Aorta (tissue), 5 donors: ENCODE data around the gene CCNYL1. TPM values are rescaled to one million over a fixed set of nuclear protein-coding genes. Genes with fewer than 3 reads are reported as not detected.

Source experiments
- ATAC-seq: fragments of 200-7000 bp; cut with Tn5 transposase; one replicate; pipeline ENCODE4 v1.9.1; 2022; ENCODE audit warnings: moderate library complexity; ENCODE audit not compliant: low FRiP score
- DNase-seq, 2 donors: peaks; one replicate each; pipeline ENCODE4 v3.0.0-alpha.2; 2020
- H3K27ac ChIP-seq, 2 donors: one replicate each; pipeline ENCODE4 v1.5.1; 2013; ENCODE audit warnings: low read length in 2 of 2, mild to moderate bottlenecking in 2 of 2, moderate library complexity in 2 of 2, control low read depth in 1 of 2, inconsistent platforms in 1 of 2, low read depth in 1 of 2
- H3K27me3 ChIP-seq, 2 donors: one replicate each; pipeline ENCODE4 v1.6.1; 2013; ENCODE audit warnings: control low read depth in 1 of 2, low read length in 1 of 2, mild to moderate bottlenecking in 1 of 2, moderate library complexity in 1 of 2; ENCODE audit not compliant: insufficient read depth in 2 of 2, control insufficient read depth in 1 of 2
- H3K36me3 ChIP-seq, 2 donors: one replicate each; pipeline ENCODE4 v1.6.1; 2013; ENCODE audit warnings: control low read depth in 1 of 2, low read length in 1 of 2, mild to moderate bottlenecking in 1 of 2; ENCODE audit not compliant: insufficient read depth in 2 of 2, control insufficient read depth in 1 of 2
- H3K4me1 ChIP-seq, 2 donors: one replicate each; pipeline ENCODE4 v1.6.1; 2013; ENCODE audit warnings: low read length in 2 of 2, control low read depth in 1 of 2, mild to moderate bottlenecking in 1 of 2, moderate library complexity in 1 of 2; ENCODE audit not compliant: insufficient read depth in 2 of 2, control insufficient read depth in 1 of 2
- H3K4me3 ChIP-seq, 2 donors: one replicate each; pipeline ENCODE4 v1.5.1; 2013; ENCODE audit warnings: low read length in 2 of 2, control low read depth in 1 of 2, mild to moderate bottlenecking in 1 of 2
- H3K9me3 ChIP-seq: one replicate; pipeline ENCODE4 v1.6.1; 2013; ENCODE audit warnings: mild to moderate bottlenecking, low read length; ENCODE audit not compliant: control insufficient read depth
- WGBS, 2 donors: extraction: QIAGEN DNeasy Blood & Tissue Kit; methylation state at CpG; one replicate each; pipeline ENCODE4 v1.1.7; 2013; 5-methylcytosine and 5-hydroxymethylcytosine counted together
- intact Hi-C, 2 donors: fragments of 100-400 bp; cut with DNase I; formaldehyde crosslinking; loops; one replicate each; pipeline versions ENCODE4 v1.14.2 to v1.15.0; 2022
- polyA plus RNA-seq, 2 donors: library from polyadenylated mRNA; stranded (reverse); fragments of 200-250 nt; gene quantifications; one replicate each; pipeline ENCODE4 v1.2.3, GENCODE V29; 2013
- total RNA-seq, 2 donors: library from RNA; stranded (reverse); fragmentation: NEBNext Ultra II Directional; extraction: Animal tissue kit (Norgen Biotek cat#: 25700); gene quantifications; one replicate each; pipeline ENCODE4 v1.2.1, GENCODE V29; 2021
- donor health status: healthy with polysubstance abuse.
- donor health status: Bipolar disorder and iron deficiency.
- donor health status: DM: no; HTN: no; CAD: no.
- donor health status: DM: no; HTN: no; CAD: no.
- donor health status: DM: yes; HTN: yes; CAD: no.

The CCNYL1 gene
- total and polyA plus RNA-seq, 4 donors: 10.0 to 37.1 (median 20.9) TPM

DNA sequence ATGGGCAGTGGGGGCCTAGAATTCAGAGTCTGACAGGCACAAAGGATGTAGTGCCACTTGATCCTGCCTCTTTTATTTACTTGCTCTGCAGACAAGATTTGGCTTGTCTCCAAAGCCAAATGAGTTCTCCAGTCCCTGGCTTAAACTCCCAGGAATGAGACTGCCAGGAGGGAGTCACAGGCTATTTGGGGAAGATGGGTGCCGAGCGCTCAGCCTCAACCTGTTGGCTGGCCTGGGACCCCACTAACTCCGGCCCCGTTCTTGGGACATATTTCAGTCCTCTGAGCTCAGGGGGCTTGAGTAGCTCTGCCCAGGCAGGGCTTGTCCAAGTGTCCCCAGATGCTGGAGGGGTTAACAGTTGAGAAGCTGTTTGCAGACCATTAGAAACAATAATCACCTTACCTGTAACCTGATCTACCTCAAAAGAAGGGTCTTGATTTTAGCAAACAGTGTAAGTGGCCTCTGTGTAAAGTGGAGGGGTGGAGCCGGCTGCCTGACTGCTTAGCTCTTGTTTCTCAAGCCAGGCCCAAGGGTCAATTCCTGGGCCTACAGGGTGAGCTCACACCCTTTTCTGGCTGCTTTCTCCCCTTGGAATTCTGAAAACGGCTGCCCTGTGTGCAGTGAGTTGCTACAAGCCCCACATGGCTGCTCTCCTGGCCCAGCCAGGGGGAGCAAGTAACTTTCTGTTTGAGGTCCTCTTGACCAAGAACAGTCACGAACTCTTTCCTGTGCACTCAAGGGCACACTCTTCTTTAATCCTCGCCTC is 85.3 kb downstream of the CCNYL1 start:
- ATAC-seq (no peak), DNase-seq (no peak)
- Histone ChIP-seq H3K27ac (no peak overlapping the region), H3K27me3 (no peaks in the 10 kb centered on the region), H3K4me1 (no peaks in the 10 kb centered on the region), H3K4me3 (no peak overlapping the region), H3K9me3 (no peaks in the 10 kb centered on the region), H3K36me3 (no peaks in the 10 kb centered on the region)
- intact Hi-C loops: no loop called here
- 41 to 43% methylated on average over 8 of the region's 8 CpGs for WGBS, 2 donors

DNA sequence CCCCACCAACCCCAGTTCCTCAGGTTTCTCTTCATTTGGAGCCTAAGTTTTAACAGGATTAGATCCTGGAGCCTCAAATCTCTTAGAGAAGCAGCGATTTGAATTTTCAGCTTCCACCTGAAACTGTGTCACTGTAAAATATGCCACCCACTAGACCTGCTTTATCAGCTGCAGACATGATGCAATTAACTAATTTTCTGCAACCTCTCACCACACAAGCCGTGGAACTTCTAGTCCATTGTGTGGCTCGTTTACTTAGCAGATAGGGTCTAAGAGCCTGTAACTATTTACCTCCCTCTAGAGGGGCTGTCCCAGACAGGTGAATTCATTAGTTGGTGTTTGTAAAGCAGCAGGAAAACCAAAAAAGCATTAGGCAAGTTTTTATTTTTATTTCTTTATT is 89.8 kb downstream of the CCNYL1 start:
- WGBS, 2 donors: 24% methylated on average over 3 of the region's 3 CpGs
- Histone ChIP-seq H3K9me3 (no peaks in the 10 kb centered on the region), H3K27ac (no peak overlapping the region), H3K4me1 (no peaks in the 10 kb centered on the region), H3K36me3 (no peaks in the 10 kb centered on the region), H3K27me3 (no peaks in the 10 kb centered on the region), H3K4me3 (no peak overlapping the region)
- DNase-seq (no peak), ATAC-seq (no peak)
- intact Hi-C loops: no loop called here

DNA sequence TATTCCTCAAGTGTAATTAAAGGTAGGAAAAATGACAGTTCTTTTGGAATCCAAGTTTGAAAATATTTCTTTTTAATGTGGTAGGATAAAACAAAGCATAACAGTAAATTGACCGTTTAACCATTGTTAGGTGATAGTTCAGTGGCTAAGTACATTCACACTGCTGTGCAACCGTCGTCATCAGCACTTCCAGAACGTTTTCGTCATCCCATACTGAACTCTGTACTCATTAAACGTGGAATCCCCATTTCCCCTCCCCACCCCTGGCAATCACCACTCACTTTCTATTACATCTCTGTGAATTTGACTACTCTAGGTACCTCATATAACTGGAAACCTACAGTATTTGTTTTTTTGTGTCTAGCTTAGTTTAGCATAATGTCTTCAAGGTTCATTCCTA is 91.2 kb downstream of the CCNYL1 start:
- intact Hi-C loops: no loop called here
- Histone ChIP-seq H3K27me3 (no peaks in the 10 kb centered on the region), H3K9me3 (no peaks in the 10 kb centered on the region), H3K36me3 (no peaks in the 10 kb centered on the region), H3K4me1 (no peaks in the 10 kb centered on the region), H3K27ac (no peak overlapping the region), H3K4me3 (no peak overlapping the region)
- 73 to 75% methylated on average over 6 of the region's 6 CpGs for WGBS, 2 donors
- ATAC-seq: no peak
- no peak for DNase-seq

Other genes starting within 250 kb of the CCNYL1 start
- 10 to 100 TPM; 62.0 to 88.7 TPM for gene CREB1, start 181.7 kb upstream of the CCNYL1 start, total RNA-seq
- 1 to 10 TPM; 8.4 to 9.3 TPM for gene CREB1, start 181.7 kb upstream of the CCNYL1 start, polyA plus RNA-seq
- 10 to 100 TPM in 1 of 2 donors, 1 to 10 TPM in 1; 6.7 to 11.1 TPM for gene METTL21A, start 86.2 kb upstream of the CCNYL1 start, total RNA-seq
- 10 to 100 TPM in 1 of 2 donors, 1 to 10 TPM in 1; 6.6 to 15.4 TPM for gene METTL21A, start 86.2 kb upstream of the CCNYL1 start, polyA plus RNA-seq
- gene FZD5, start 58.3 kb downstream of the CCNYL1 start, total RNA-seq: 1 to 10 TPM; 3.6 to 4.6 TPM
- gene FZD5, start 58.3 kb downstream of the CCNYL1 start, polyA plus RNA-seq: under 1 TPM; 0.77 to 0.88 TPM